Measurements from ENCODE around the gene PHYHIPL.
"Not testable (repeated sequence)": the region's sequence is repeated elsewhere in the genome, so short reads cannot be mapped to it uniquely, and the experiment has no call there.

DNA sequence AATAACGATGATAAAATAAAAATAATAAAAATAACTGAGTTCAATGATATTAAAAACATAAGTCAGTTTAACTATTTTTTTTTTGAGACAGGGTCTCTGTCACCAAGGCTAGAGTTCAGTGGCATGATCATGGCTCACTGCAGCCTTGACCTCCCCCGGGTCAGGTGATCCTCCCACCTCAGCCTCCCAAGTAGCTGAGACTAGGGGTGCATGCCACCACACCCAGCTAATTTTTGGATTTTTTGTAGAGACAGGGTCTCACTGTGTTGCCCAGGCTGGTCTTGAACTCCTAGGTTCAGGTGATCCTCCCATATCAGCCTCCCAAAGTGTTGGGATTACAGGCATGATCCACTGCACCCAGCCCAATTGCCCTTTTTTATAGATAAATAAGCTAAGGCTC is 47.2 kb downstream of the PHYHIPL start:
- TF ChIP-seq EZH2 (IDR thresholded peaks at IDR 0.05; ENCODE audit: insufficient read depth, low read length): not testable (repeated sequence)
- TF ChIP-seq, protein P1, sequence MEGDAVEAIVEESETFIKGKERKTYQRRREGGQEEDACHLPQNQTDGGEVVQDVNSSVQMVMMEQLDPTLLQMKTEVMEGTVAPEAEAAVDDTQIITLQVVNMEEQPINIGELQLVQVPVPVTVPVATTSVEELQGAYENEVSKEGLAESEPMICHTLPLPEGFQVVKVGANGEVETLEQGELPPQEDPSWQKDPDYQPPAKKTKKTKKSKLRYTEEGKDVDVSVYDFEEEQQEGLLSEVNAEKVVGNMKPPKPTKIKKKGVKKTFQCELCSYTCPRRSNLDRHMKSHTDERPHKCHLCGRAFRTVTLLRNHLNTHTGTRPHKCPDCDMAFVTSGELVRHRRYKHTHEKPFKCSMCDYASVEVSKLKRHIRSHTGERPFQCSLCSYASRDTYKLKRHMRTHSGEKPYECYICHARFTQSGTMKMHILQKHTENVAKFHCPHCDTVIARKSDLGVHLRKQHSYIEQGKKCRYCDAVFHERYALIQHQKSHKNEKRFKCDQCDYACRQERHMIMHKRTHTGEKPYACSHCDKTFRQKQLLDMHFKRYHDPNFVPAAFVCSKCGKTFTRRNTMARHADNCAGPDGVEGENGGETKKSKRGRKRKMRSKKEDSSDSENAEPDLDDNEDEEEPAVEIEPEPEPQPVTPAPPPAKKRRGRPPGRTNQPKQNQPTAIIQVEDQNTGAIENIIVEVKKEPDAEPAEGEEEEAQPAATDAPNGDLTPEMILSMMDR (IDR thresholded peaks at IDR 0.05; ENCODE audit: insufficient read depth, low read depth, low read length): not testable (repeated sequence)
